Progenitor cell of endocrine pancreas (in vitro differentiated cells): ENCODE measurements around the gene TTC9B. TPM values are rescaled to one million over a fixed set of nuclear protein-coding genes. Genes with fewer than 3 reads are reported as not detected.

Experiments used
- DNase-seq: peaks from one replicate; pipeline ENCODE4 v3.0.0; 2021; ENCODE audit warnings: low spot score; ENCODE audit not compliant: unreplicated experiment
- H3K27ac Mint-ChIP-seq: 2 replicates; pipeline ENCODE4 v1.8.0; 2021; ENCODE audit warnings: mild to moderate bottlenecking, moderate library complexity, mixed read lengths
- H3K27me3 Mint-ChIP-seq: 2 replicates; pipeline ENCODE4 v1.8.0; 2021; ENCODE audit warnings: mixed read lengths
- H3K36me3 Mint-ChIP-seq: 2 replicates; pipeline ENCODE4 v1.8.0; 2022; ENCODE audit warnings: mixed read lengths; ENCODE audit not compliant: insufficient read depth
- H3K4me1 Mint-ChIP-seq: 2 replicates; pipeline ENCODE4 v1.8.0; 2021; ENCODE audit warnings: low read depth, mixed read lengths
- H3K4me3 Mint-ChIP-seq: 2 replicates; pipeline ENCODE4 v1.8.0; 2021; ENCODE audit warnings: low read depth, mild to moderate bottlenecking, moderate library complexity, mixed read lengths
- H3K9me3 Mint-ChIP-seq: 2 replicates; pipeline ENCODE4 v1.8.0; 2021; ENCODE audit warnings: low read depth, mixed read lengths
- CTCF ChIP-seq: fragments of 200-600 bp; sonication (generic); IDR thresholded peaks from one replicate; pipeline ENCODE4 v1.5.0; 2021; ENCODE audit warnings: antibody characterized with exemption, mild to moderate bottlenecking; ENCODE audit not compliant: unreplicated experiment
- total RNA-seq: library from RNA; stranded (reverse); gene quantifications from 2 replicates; pipeline ENCODE4 v1.2.1, GENCODE V29; 2021

Gene TTC9B
- total RNA-seq, 1 donor from 2014 or later: not detected

GRCh38 chr19:40257096-40257517 lies 38.9 kb upstream of the TTC9B start:
- no peaks in the 10 kb centered on the region for H3K27me3 Mint-ChIP-seq
- peaks cover 26% of the 10 kb centered on the region for H3K36me3 Mint-ChIP-seq

DNA sequence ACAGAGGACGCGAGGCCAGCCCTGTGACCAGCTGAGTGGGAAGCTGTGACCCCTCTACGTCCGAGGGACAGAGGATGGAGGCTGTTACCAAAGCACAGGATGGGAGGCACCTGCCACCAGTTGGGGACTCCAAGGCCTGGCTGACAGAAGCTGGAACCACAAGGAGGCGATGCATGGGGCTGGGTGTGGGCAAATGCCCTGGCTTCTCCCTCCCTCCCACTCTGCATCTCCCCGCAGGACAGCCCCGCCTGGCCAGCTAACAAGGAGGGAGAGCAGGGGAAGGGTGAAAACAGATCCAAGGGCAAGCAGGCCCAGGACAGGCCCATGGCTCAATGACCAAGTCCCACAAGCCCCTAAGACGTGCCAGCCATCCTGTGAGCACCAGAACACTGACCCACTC lies 38.3 kb upstream of the TTC9B start:
- Mint-ChIP-seq H3K27me3 (no peaks in the 10 kb centered on the region), H3K9me3 (no peaks in the 10 kb centered on the region), H3K4me1 (peaks cover 21% of the 10 kb centered on the region), H3K36me3 (peaks cover 27% of the 10 kb centered on the region), H3K27ac (no peak overlapping the region), H3K4me3 (no peak overlapping the region)
- no peak for TF ChIP-seq CTCF
- DNase-seq: no peak

More at GRCh38 chr19:40257096-40257517, 38.9 kb upstream of the TTC9B start:
- no peak for TF ChIP-seq CTCF
- Mint-ChIP-seq H3K9me3 (no peaks in the 10 kb centered on the region), H3K27ac (no peak overlapping the region), H3K4me3 (no peak overlapping the region), H3K4me1 (peaks cover 21% of the 10 kb centered on the region)
- no peak for DNase-seq

DNA sequence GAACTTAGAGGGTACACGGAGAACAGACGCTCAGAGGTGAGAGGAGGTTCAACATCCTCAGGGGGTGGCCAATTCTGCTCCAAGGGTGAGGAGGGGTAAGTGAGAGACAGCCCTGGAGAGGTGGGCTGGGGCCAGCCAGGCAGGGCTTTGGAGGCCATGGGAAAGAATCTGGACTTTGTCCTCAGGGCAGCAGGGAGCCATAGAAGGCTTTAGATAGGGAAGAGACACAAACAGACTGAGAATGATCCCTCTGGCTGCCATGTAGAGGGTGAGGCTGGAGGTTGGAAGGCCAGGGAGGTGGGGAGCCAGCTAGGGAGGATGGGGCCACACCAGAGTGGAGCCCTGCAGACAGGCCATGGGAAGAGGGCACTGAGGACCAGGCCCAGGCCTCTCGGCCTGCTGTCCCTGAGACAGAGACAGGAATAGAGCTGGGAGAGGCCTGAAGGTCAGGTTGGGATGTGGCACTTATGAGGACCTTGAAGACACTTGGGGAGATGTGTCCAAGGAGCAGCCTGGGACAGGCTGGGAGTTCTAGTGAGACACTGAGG lies 37.5 kb upstream of the TTC9B start:
- Mint-ChIP-seq H3K4me3 (no peak overlapping the region), H3K27ac (peak overlapping the region; percentile 26), H3K36me3 (peaks cover 24% of the 10 kb centered on the region), H3K9me3 (no peaks in the 10 kb centered on the region), H3K27me3 (no peaks in the 10 kb centered on the region), H3K4me1 (peaks cover 21% of the 10 kb centered on the region)
- DNase-seq: no peak
- TF ChIP-seq CTCF: no peak

DNA sequence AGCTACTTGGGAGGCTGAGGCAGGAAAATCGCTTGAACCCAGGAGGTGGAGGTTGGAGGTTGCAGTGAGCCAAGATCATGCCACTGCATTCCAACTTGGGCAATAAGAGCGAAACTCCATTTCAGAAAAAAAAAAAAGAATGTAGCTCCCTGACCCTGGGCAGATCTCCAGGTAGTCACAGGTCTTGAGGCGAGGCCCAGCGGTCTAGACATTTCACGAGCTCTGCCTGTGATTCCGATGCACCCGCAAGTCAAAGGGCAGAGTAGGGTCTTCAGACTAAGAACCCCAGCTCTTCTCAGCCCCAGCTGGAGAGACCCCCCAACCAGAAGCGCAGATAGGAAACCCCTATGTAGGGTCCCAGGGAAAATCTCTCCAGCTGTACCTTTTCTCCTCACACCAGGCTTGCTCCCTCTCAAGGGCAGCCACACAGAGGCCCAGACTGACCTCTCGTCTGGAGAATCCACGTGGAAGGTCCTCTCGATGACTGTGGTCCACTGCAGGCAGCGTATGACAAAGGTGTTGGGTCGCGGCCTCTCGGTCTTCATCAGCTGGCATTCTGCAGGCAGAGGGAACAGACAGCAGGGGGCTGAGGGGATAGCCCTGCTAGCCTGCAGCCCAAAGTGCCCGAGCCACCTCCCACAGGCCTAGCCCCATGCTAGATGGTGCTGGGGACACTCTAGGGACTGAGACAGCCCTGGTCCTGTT lies 36.7 kb upstream of the TTC9B start:
- H3K4me1 Mint-ChIP-seq: peaks cover 21% of the 10 kb centered on the region

GRCh38 chr19:40253611-40254092 lies 35.5 kb upstream of the TTC9B start:
- DNase-seq: no peak
- Mint-ChIP-seq H3K4me1 (peaks cover 21% of the 10 kb centered on the region), H3K36me3 (peaks cover 25% of the 10 kb centered on the region), H3K9me3 (no peaks in the 10 kb centered on the region), H3K27me3 (no peaks in the 10 kb centered on the region), H3K4me3 (no peak overlapping the region), H3K27ac (no peak overlapping the region)
- no peak for TF ChIP-seq CTCF

More for the DNA sequence above, 36.7 kb upstream of the TTC9B start:
- no peak for TF ChIP-seq CTCF
- H3K9me3 Mint-ChIP-seq: no peaks in the 10 kb centered on the region
- H3K27me3 Mint-ChIP-seq: no peaks in the 10 kb centered on the region
- peaks cover 25% of the 10 kb centered on the region for H3K36me3 Mint-ChIP-seq
- no peak overlapping the region for H3K4me3 Mint-ChIP-seq
- peak overlapping the region; percentile 76 for H3K27ac Mint-ChIP-seq
- DNase-seq: no peak
